HG03565 (cell line): ENCODE data around the gene ABCA2.

ENCODE experiments used
- ATAC-seq: cut with Tn5 transposase; IDR thresholded peaks from one replicate; pipeline ENCODE4 v1.9.1; 2021; ENCODE audit warnings: mild to moderate bottlenecking, moderate library complexity; ENCODE audit not compliant: unreplicated experiment

ABCA2 gene

DNA sequence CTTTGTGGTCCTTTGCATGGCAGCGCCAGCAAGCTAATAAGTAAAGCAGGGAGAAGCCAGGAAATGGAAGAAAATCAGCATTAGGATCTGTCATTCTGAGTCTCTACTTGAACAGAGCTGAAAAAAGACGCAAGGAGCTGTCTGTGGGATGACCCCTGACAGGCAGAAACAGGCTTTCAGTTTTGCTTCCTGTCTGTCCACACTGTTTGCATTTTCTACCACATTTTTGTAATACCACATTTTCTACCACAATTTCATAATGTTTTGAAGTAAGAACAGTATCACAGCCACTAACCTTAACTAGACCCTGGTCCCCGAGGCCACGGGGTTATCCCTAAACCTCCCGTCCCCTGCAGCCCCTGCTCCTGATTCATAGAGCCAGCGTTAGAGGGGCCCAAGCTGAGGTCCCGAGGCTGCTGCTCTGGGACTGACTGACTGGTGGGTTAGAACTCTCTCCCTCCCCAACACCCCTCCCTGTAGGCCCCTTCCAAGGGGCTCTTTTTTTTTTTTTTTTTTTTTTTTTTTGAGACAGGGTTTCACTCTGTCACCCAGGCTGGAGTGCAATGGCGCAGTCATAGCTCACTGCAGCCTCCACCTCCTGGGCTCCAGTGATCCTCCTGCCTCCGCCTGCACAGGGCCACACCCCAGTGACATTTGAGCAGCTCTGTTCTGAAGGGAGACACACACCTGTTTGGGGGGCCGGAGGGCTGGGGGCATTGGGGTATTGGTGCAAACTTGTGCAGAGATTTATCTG lies 27.7 kb downstream of the ABCA2 start:
- ATAC-seq: peak; percentile 66

DNA sequence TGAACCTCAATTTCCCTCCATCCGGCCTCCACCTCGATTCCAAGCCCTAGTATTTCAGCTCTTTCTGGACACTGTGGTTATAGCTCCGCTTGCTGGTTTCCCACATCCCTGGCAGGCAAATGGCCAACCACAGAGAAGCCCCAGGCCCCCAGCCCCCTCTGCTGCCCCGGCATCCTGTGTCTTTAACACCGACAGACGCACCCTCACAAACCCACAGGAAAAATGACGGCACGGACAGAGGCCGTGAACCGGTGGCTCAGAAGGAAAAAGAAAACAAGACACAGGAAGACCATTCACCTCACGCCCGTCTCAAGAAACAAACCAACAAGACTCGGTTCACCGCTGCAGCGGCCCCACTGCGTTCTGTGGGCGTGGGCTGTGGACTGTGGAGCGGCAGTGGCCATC lies 30.2 kb downstream of the ABCA2 start:
- no peak for ATAC-seq

- ATAC-seq: no peak
Observed at GRCh38 chr9:136997371-136997770, 30.7 kb downstream of the ABCA2 start.

GRCh38 chr9:136996361-136997292 lies 31.4 kb downstream of the ABCA2 start, which contains the start of gene CLIC3:
CLIC3 (minus strand) TSS chr9:136996568; CDS start chr9:136996543, 25 bp downstream.
- ATAC-seq: no peak

GRCh38 chr9:136995772-136996311 lies 32.2 kb downstream of the ABCA2 start:
- ATAC-seq: no peak

- ATAC-seq: no peak
Observed at GRCh38 chr9:136995362-136995761, 32.7 kb downstream of the ABCA2 start.

DNA sequence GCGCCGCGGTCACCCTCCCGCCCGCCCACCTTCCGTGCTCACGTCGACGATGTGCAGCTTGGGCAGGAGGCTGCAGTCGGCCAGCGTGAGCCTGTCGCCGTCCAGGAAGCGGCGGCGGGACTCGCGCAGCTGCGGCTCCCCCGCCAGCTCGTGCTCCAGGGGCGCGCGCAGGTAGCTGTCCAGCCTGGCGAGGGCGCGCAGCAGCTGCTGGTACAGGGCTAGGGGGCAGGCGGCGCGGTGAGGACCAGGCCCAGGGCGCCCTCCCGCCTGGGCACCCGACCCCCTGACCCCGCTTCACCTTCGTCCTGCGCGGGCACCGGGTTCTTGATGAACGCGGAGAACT lies 33.2 kb downstream of the ABCA2 start:
- no peak for ATAC-seq

- no peak for ATAC-seq
Observed at GRCh38 chr9:136994180-136994887, 33.7 kb downstream of the ABCA2 start.

DNA sequence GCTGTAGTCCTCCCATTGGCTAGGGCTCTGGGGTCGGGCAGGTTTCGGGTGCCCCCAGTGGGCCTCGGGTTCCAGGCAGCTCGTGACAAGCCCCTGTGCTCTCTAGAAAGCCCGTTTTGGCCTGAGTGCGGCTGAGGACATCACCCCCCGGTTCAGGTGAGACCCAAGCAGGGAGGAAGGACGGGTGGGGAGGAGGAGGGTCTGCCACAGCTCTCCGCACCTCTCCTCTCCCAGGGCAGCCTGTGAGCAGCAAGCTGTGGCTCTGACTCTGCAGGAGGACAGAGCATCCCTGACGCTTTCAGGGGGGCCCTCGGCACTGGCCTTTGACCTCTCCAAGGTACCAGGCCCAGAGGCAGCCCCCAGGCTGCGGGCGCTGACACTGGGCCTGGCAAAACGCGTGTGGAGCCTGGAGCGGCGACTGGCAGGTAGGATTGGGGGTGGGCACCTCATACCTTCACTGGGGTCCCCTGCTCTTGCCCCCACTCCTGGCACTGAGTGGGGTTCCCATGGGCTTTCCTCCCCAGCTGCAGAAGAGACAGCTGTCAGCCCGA lies 35.1 kb downstream of the ABCA2 start:
- ATAC-seq: no peak

GRCh38 chr9:136991993-136992818 lies 35.8 kb downstream of the ABCA2 start, which contains the start of gene PAXX:
PAXX (plus strand) TSS chr9:136992422; CDS start chr9:136992444, 22 bp downstream.
- ATAC-seq: peak; percentile 59

GRCh38 chr9:136990242-136990911 lies 37.7 kb downstream of the ABCA2 start:
- ATAC-seq: no peak

DNA sequence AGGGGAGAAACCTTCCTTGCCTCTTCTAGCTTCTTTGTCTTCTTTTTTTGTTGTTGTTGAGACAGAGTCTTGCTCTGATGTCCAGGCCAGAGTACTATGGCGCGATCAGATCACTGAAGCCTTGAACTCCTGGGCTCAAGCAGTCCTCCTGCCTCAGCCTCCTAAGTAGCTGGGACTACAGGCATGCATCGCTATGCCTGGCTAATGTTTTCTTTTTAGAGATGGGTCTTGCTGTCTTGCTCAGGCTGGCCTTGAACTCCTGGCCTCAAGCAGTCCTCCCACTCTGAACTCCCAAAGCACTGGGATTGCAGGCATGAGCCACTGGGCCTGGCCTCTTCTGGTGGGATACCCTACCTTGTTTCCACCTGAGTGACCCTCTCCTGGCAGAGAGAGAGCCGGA lies 39.2 kb downstream of the ABCA2 start:
- no peak for ATAC-seq

DNA sequence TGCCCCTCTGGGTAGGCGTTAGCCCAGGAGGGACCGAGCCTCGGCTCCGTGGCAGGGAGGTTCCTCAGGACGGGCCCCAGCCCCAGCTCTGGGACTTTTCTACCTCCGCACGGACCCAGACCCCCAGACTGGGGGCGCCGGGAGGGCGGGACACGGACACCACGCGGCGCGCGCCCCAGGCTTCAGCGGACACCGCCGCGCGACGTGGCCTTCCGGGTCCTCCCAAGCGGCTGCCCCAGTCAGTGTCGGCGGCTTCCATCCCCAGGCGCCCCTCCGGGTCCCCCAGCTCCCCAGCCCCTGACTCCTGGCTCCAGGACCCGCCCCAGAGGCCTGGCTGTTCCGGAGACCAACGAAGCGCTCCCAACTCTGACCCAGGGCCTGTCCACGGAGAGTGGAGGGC lies 42.2 kb downstream of the ABCA2 start:
- no peak for ATAC-seq

- no peak for ATAC-seq
Observed at GRCh38 chr9:136985027-136985602, 42.9 kb downstream of the ABCA2 start.

GRCh38 chr9:136984464-136985026 lies 43.5 kb downstream of the ABCA2 start:
- ATAC-seq: no peak

DNA sequence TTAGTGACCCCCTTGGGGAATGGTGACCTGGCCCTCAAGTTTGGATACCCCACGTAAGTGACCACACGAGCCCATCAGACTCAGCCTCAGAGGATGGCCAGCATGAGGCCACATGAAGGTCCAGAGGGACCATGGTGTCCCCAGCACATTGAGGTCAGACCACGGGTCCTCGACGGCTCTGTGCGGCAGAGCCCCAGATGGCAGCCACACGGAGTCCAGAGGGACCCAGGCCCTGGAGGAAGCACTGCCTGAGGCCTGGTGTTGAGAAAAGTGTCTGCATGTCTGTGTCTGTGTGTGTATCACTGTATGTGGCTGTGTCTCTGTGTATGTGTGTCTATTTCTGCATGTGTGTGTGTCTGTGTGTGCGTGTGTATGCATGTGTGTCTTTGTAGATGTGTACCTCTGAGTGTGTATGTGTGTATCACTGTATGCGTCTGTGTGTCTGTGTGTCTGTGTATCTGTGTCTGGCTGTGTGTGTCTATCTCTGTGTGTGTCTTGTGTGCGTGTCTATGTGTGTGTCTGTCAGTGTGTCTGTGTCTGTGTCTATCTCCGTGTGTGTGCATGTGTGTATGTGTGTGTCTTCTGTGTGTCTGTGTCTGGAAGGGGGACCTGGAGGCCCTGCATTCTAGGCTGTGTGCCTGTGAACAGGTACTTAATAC lies 44.3 kb downstream of the ABCA2 start:
- no peak for ATAC-seq

- no peak for ATAC-seq
Observed at GRCh38 chr9:136983167-136983566, 44.9 kb downstream of the ABCA2 start.
